AG10803 (cell line): ENCODE data around the gene ZNF236.

Experiments used
- DNase-seq: peaks from one replicate; pipeline ENCODE4 v3.0.0; 2010; ENCODE audit warnings: low read depth
- H3K4me3 ChIP-seq: 2 replicates; pipeline ENCODE4 v1.5.1; 2011; ENCODE audit warnings: mild to moderate bottlenecking, low read length, control low read depth
- CTCF ChIP-seq: conservative IDR thresholded peaks from 2 replicates; pipeline ENCODE4 v1.5.1; 2011; ENCODE audit warnings: mild to moderate bottlenecking, low read length, control low read depth, inconsistent platforms

The ZNF236 gene

GRCh38 chr18:77012806-77013541 is 190.6 kb downstream of the ZNF236 start:
- no peak for TF ChIP-seq CTCF
- no peak for DNase-seq
- no peak overlapping the region for H3K4me3 ChIP-seq

- no peak overlapping the region for H3K4me3 ChIP-seq
- TF ChIP-seq CTCF = no peak
- DNase-seq = no peak
Measured at GRCh38 chr18:77013811-77014521, 191.6 kb downstream of the ZNF236 start.

- TF ChIP-seq CTCF = no peak
- no peak for DNase-seq
- H3K4me3 ChIP-seq = no peak overlapping the region
Measured at GRCh38 chr18:77014538-77014937, 192.2 kb downstream of the ZNF236 start.

- DNase-seq = no peak
- no peak for TF ChIP-seq CTCF
- no peak overlapping the region for H3K4me3 ChIP-seq
Measured at GRCh38 chr18:77015169-77015568, 192.8 kb downstream of the ZNF236 start.

GRCh38 chr18:77015771-77016710 is 193.7 kb downstream of the ZNF236 start:
- DNase-seq = no peak
- no peak overlapping the region for H3K4me3 ChIP-seq
- TF ChIP-seq CTCF = no peak

- TF ChIP-seq CTCF = no peak
Measured at GRCh38 chr18:77016936-77017335, 194.6 kb downstream of the ZNF236 start.

More at GRCh38 chr18:77016936-77017335, 194.6 kb downstream of the ZNF236 start:
- no peak for DNase-seq
- H3K4me3 ChIP-seq = no peak overlapping the region
